Colonic mucosa (tissue), 4 donors: ENCODE results near the gene GPR152. TPM values are rescaled to one million over a fixed set of nuclear protein-coding genes. Genes with fewer than 3 reads are reported as not detected.

Experiments used
- DNase-seq: peaks from one replicate; pipeline ENCODE4 v3.0.0-alpha.2; 2020
- H3K27ac ChIP-seq: fragments of 200-600 bp; one replicate; pipeline ENCODE4 v1.8.0; 2021
- H3K27me3 ChIP-seq: fragments of 200-600 bp; one replicate; pipeline ENCODE4 v1.8.0; 2021
- H3K36me3 ChIP-seq: fragments of 200-600 bp; one replicate; pipeline ENCODE4 v1.8.0; 2021
- H3K4me1 ChIP-seq: fragments of 200-600 bp; one replicate; pipeline ENCODE4 v1.8.0; 2021; ENCODE audit warnings: mild to moderate bottlenecking
- H3K4me3 ChIP-seq: fragments of 200-600 bp; one replicate; pipeline ENCODE4 v1.8.0; 2021
- H3K9ac ChIP-seq, 2 donors: one replicate each; pipeline ENCODE4 v1.7.0; 2013; ENCODE audit warnings: control low read depth in 2 of 2, low read depth in 2 of 2, low read length in 2 of 2
- H3K9me3 ChIP-seq: fragments of 200-600 bp; one replicate; pipeline ENCODE4 v1.8.0; 2021
- intact Hi-C: fragments of 100-400 bp; cut with DNase I; formaldehyde crosslinking; loops from one replicate; pipeline ENCODE4 v1.14.1; 2022
- total RNA-seq, 2 donors: library from RNA; stranded (reverse); fragmentation: NEBNext Ultra II Directional in 1 of 2; extraction: Animal tissue kit (Norgen Biotek cat#: 25700) in 1 of 2; gene quantifications; one replicate each; pipeline ENCODE4 v1.2.1, GENCODE V29; 2021
- TF ChIP-seq, protein P1 (sequence below): fragments of 200-600 bp; IDR thresholded peaks from one replicate; pipeline ENCODE4 v1.8.0; 2022; ENCODE audit warnings: antibody characterized with exemption, mild to moderate bottlenecking
- donor health status: healthy.
- donor health status: DM: no; HTN: no; CAD: no.
- donor health status: DM: no; HTN: no; CAD: no.

Gene GPR152
- total RNA-seq, 2 donors from 2014 or later: not detected

DNA sequence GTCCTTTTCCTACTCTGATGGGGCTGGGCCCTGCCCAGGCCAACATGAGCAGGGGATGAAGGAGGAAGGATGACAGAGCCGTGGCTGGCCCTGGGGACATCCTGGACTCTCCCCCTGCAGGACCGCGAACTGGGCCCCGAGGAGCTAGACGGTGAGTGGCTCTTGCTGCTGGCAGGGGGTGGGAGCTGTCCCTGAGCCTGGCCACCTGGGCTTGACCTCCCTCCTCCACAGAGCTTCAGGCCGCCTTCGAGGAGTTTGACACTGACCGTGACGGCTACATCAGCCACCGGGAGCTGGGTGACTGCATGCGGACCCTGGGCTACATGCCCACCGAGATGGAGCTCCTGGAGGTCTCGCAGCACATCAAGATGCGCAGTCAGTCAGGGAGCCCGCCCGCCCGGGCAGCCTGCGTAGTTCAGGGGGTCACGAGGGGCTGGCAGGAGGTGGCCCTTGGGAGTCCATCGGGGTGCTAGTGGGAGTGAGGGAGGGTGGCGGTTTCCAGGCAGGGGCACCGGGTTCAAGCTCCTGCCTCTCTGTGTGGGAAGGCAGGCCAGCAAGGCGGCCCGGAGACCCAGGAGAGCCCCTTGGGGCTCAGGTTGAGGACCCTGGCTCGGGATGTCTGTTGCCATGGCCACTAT lies 3.7 kb upstream of the GPR152 start:
- Histone ChIP-seq H3K27ac (no peak overlapping the region), H3K4me1 (no peaks in the 10 kb centered on the region), H3K4me3 (no peak overlapping the region), H3K9me3 (no peaks in the 10 kb centered on the region), H3K9ac (no peak overlapping the region), H3K27me3 (no peaks in the 10 kb centered on the region), H3K36me3 (no peaks in the 10 kb centered on the region)
- intact Hi-C loops: no loop called here
- no peak for DNase-seq
- TF ChIP-seq, protein P1, sequence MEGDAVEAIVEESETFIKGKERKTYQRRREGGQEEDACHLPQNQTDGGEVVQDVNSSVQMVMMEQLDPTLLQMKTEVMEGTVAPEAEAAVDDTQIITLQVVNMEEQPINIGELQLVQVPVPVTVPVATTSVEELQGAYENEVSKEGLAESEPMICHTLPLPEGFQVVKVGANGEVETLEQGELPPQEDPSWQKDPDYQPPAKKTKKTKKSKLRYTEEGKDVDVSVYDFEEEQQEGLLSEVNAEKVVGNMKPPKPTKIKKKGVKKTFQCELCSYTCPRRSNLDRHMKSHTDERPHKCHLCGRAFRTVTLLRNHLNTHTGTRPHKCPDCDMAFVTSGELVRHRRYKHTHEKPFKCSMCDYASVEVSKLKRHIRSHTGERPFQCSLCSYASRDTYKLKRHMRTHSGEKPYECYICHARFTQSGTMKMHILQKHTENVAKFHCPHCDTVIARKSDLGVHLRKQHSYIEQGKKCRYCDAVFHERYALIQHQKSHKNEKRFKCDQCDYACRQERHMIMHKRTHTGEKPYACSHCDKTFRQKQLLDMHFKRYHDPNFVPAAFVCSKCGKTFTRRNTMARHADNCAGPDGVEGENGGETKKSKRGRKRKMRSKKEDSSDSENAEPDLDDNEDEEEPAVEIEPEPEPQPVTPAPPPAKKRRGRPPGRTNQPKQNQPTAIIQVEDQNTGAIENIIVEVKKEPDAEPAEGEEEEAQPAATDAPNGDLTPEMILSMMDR: no peak

DNA sequence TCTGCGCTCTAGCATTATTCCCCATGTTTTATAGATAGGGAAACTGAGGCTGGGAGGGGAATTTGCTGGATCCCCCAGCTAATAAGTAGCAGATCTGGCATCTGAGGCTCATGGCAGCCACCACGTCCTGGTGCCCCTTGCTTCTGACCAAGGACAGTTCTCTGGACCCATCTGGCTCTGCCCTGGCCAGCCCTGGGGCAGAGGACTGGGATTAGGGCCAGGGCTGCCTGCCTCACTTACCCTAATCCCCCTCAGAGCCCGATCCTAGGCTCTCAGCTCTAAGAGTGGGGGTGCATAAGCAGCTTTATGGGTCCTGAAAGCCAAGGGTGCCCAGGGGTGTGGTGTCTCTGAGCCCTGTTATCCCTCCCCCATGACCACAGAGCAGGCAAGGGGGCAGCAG lies 2.5 kb upstream of the GPR152 start, which contains the start of gene CABP4:
TSS of gene CABP4 (plus strand) at position 301 of the 400 bp plus-strand sequence. CDS start at position 371, 70 bp downstream.
- no peak for DNase-seq
- intact Hi-C loops: no loop called here
- Histone ChIP-seq H3K27me3 (no peaks in the 10 kb centered on the region), H3K4me1 (no peaks in the 10 kb centered on the region), H3K9ac (no peak within 1 kb of the TSS), H3K9me3 (no peaks in the 10 kb centered on the region), H3K27ac (no peak within 1 kb of the TSS), H3K4me3 (no peak within 1 kb of the TSS), H3K36me3 (no peaks in the 10 kb centered on the region)
- TF ChIP-seq, protein P1: no peak

DNA sequence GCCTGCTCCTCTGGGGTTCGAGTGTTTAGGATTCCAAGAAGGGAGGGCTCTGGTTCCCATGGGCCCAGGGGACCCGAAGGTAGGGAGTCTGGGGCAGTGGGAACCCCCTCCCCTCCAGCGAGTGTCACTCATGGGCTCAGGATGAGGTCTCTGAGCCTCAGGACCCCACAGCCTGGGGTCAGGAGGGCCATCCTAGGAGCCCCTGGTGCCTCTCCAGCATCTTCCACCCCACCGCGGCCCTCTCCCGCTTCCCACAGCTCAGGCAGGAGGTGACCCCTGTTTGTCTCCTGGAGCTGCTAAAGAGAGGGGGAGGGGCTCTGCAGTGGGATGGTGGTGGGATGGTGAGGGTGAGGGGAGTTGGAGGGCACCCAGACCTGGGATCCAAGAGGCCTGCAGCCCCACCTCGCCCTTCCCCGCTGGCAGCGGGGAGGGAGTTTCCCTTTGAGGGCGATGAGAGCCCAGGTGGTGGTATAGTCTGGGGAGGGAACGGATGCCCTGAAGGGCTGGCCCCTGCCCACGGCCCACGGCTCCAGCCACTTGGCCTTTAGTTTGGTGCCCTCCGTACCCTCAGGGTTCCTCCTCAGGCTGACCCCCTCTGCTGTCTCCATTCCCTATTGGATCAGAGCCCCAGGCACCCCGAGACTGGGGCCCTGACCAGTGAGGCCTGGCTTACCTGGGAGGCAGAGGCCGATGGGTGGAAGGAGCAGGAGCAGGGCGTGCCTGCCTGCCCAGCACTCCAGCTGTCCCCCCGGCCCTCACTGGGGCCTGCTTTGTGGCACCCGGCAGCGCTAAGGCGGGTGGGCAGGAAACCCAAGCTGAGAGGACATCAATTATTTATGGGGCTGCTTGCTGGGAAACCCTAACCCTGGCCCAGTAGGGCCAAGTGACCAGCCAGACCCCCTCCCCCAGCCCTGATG lies 1.5 kb upstream of the GPR152 start:
- no peak overlapping the region for H3K4me3 ChIP-seq
- intact Hi-C loops: no loop called here
- H3K9me3 ChIP-seq: no peaks in the 10 kb centered on the region
- H3K9ac ChIP-seq: no peak overlapping the region
- H3K27me3 ChIP-seq: no peaks in the 10 kb centered on the region
- TF ChIP-seq, protein P1: no peak
- no peak overlapping the region for H3K27ac ChIP-seq
- DNase-seq: no peak
- H3K36me3 ChIP-seq: no peaks in the 10 kb centered on the region
- no peaks in the 10 kb centered on the region for H3K4me1 ChIP-seq

- TF ChIP-seq, protein P1: no peak
- Histone ChIP-seq H3K27ac (no peak overlapping the region), H3K27me3 (no peaks in the 10 kb centered on the region), H3K9ac (no peak overlapping the region), H3K36me3 (no peaks in the 10 kb centered on the region), H3K4me3 (no peak overlapping the region), H3K9me3 (no peaks in the 10 kb centered on the region), H3K4me1 (no peaks in the 10 kb centered on the region)
- intact Hi-C loops: no loop called here
- DNase-seq: no peak
Measured at GRCh38 chr11:67451658-67451976, 912 bp downstream of the GPR152 start.

- no peak for DNase-seq
- no peaks in the 10 kb centered on the region for H3K36me3 ChIP-seq
- H3K9ac ChIP-seq: peak overlapping the region in 1 of 2 donors; percentile 24
- H3K27me3 ChIP-seq: no peaks in the 10 kb centered on the region
- no peak overlapping the region for H3K27ac ChIP-seq
- no peaks in the 10 kb centered on the region for H3K9me3 ChIP-seq
- TF ChIP-seq, protein P1: no peak
- H3K4me3 ChIP-seq: no peak overlapping the region
- no peaks in the 10 kb centered on the region for H3K4me1 ChIP-seq
- intact Hi-C loops: no loop called here
Measured at GRCh38 chr11:67450796-67451657, 1.5 kb downstream of the GPR152 start.
